ENCODE results near the gene FASTK. TPM values are rescaled to one million over a fixed set of nuclear protein-coding genes. Genes with fewer than 3 reads are reported as not detected.

Gene FASTK
- total RNA-seq, 1 donor from 2014 or later = 54.2 TPM

GRCh38 chr7:151120896-151121295 lies 40.3 kb upstream of the FASTK start:
- Histone ChIP-seq H3K36me3 (peaks cover 77% of the 10 kb centered on the region), H3K4me1 (no peaks in the 10 kb centered on the region), H3K27ac (no peak overlapping the region), H3K9me3 (no peaks in the 10 kb centered on the region), H3K4me3 (no peak overlapping the region), H3K27me3 (no peaks in the 10 kb centered on the region)
- intact Hi-C loops (cut with DNase I) = no loop called here
- DNase-seq = no peak
- TF ChIP-seq, protein P1, sequence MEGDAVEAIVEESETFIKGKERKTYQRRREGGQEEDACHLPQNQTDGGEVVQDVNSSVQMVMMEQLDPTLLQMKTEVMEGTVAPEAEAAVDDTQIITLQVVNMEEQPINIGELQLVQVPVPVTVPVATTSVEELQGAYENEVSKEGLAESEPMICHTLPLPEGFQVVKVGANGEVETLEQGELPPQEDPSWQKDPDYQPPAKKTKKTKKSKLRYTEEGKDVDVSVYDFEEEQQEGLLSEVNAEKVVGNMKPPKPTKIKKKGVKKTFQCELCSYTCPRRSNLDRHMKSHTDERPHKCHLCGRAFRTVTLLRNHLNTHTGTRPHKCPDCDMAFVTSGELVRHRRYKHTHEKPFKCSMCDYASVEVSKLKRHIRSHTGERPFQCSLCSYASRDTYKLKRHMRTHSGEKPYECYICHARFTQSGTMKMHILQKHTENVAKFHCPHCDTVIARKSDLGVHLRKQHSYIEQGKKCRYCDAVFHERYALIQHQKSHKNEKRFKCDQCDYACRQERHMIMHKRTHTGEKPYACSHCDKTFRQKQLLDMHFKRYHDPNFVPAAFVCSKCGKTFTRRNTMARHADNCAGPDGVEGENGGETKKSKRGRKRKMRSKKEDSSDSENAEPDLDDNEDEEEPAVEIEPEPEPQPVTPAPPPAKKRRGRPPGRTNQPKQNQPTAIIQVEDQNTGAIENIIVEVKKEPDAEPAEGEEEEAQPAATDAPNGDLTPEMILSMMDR (IDR thresholded peaks at IDR 0.05) = no peak
- ATAC-seq = no peak

DNA sequence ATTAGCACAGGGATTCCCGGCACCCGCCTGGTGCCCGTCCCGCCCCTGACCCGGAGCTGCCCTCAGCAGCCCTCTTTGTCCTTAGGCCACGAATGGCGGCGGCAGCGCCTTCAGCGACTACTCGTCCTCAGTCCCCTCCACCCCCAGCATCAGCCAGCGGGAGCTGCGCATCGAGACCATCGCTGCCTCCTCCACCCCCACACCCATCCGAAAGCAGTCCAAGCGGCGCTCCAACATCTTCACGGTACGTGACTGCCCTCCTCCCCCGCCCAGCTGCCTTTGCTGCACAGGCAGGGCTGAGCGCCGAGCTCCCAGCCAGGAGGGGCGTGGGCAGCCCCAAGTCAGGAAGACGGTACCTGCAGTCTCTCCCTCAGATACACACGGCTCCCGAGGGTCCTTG lies 39.3 kb upstream of the FASTK start:
- Histone ChIP-seq H3K27me3 (no peaks in the 10 kb centered on the region), H3K4me1 (no peaks in the 10 kb centered on the region), H3K9me3 (no peaks in the 10 kb centered on the region), H3K4me3 (no peak overlapping the region), H3K36me3 (peaks cover 72% of the 10 kb centered on the region), H3K27ac (no peak overlapping the region)
- intact Hi-C loops (cut with DNase I) = loop anchor here (10.0 kb wide), 1 partner anchor 85 kb away; no protein-coding TSS in a partner anchor
- DNase-seq (no peak), ATAC-seq (no peak)
- TF ChIP-seq, protein P1 (IDR thresholded peaks at IDR 0.05) = no peak

DNA sequence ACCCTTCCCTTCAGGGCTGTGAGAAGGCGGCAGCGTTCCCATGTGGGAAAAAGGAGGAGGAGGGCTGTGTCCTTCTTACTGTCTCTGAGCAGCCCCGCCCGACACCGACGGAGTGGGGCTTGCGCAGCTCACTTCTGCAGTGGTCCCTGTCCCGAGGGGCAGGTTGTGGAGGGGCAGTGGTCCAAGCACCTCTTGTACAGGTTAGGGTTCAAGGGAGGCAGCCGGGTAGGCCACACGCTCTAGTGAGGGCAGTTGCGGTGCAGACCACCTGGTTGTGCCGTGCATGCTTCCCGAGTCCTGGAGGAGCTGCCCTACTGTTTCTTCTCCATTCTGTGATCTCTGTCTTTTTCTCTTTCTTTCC lies 38.4 kb upstream of the FASTK start:
- TF ChIP-seq, protein P1 (IDR thresholded peaks at IDR 0.05) = no peak
- intact Hi-C loops (cut with DNase I) = loop anchor here (10.0 kb wide), 1 partner anchor 84 kb away; no protein-coding TSS in a partner anchor
- H3K36me3 ChIP-seq = peaks cover 63% of the 10 kb centered on the region
- H3K27ac ChIP-seq = no peak overlapping the region
- H3K4me1 ChIP-seq = peaks cover 4% of the 10 kb centered on the region
- no peak for DNase-seq
- no peak overlapping the region for H3K4me3 ChIP-seq
- no peaks in the 10 kb centered on the region for H3K27me3 ChIP-seq
- ATAC-seq = no peak
- no peaks in the 10 kb centered on the region for H3K9me3 ChIP-seq

GRCh38 chr7:151118108-151119054 lies 37.8 kb upstream of the FASTK start:
- Histone ChIP-seq H3K27me3 (no peaks in the 10 kb centered on the region), H3K27ac (no peak overlapping the region), H3K4me3 (no peak overlapping the region), H3K36me3 (peaks cover 57% of the 10 kb centered on the region), H3K4me1 (peaks cover 10% of the 10 kb centered on the region), H3K9me3 (no peaks in the 10 kb centered on the region)
- ATAC-seq (no peak), DNase-seq (no peak)
- TF ChIP-seq, protein P1 (IDR thresholded peaks at IDR 0.05) = no peak
- intact Hi-C loops (cut with DNase I) = loop anchor here (10.0 kb wide), 1 partner anchor 84 kb away; no protein-coding TSS in a partner anchor

- Histone ChIP-seq H3K4me1 (peaks cover 16% of the 10 kb centered on the region), H3K27me3 (no peaks in the 10 kb centered on the region), H3K9me3 (no peaks in the 10 kb centered on the region), H3K4me3 (no peak overlapping the region), H3K27ac (no peak overlapping the region), H3K36me3 (peaks cover 49% of the 10 kb centered on the region)
- ATAC-seq (no peak), DNase-seq (no peak)
- intact Hi-C loops (cut with DNase I) = loop anchor here (10.0 kb wide), 1 partner anchor 83 kb away; no protein-coding TSS in a partner anchor
- TF ChIP-seq, protein P1 (IDR thresholded peaks at IDR 0.05) = no peak
Measured at GRCh38 chr7:151117565-151117964, 37.0 kb upstream of the FASTK start.

Measured in upper lobe of right lung (tissue), 1 donor.